ENCODE results near the gene UBE2Z.

- no peak for TF ChIP-seq CTCF (IDR thresholded peaks at IDR 0.05; ENCODE audit: low read depth, low read length)
- no peak for TF ChIP-seq EZH2phosphoT487 (IDR thresholded peaks at IDR 0.05; ENCODE audit: low read depth)
These were observed 3.8 kb upstream of the UBE2Z start for GRCh38 chr17:48904428-48904827.
